HG03520 (cell line): ENCODE results near the gene SNX10.

Experiments used
- ATAC-seq: cut with Tn5 transposase; IDR thresholded peaks from one replicate; pipeline ENCODE4 v1.9.1; 2021; ENCODE audit warnings: mild to moderate bottlenecking, moderate library complexity; ENCODE audit not compliant: unreplicated experiment

SNX10 gene

DNA sequence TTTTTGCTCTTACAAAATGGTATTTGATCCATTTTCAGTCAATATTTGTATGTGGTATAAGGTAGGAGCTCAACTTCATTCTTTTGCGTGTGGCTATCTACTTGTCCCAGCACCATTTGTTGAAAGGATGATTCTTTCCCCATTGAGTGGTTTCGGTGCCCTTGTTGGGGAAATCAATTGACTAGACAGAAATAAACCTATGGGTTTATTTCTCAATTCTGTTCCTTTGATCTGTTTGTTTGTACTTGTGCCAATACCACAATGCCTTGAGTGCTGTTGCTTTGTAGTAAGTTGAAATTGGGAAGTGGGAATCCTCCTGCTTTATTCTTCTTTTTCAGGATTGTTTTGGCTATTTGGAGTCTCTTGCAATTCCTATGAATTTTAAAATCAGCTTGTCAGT is 41.0 kb downstream of the SNX10 start:
- no peak for ATAC-seq

DNA sequence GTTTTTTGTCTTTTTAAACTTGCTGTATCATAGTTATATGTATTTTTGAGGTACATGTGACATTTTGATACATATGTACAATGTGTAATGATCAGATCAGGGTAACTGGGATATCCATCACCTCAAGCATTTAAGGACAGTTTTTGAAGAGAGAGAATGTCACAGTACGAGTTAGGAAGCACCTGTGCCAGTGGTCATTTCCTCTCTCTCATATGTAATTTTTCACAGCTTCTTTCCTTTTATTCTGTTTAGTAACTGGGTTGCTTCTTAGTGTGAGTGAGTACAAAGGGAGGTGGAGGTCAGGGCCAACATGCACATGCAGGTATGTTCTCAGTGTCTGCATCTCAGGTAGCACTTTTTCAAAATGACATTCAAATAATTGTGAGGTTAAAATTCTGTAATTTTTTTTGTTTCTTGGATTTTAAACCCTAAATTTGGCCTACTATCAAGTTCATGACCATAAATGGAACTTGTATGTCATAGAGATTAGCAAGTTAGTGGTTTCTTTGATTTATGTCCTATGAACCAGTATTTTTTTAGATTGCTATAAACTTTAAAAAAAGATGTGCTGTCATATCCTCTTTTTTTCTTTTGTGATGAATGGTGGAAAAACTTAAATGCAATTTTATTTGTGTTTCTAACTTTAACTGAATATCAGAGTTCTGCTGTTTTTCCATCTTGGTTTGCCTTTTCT is 42.7 kb downstream of the SNX10 start:
- no peak for ATAC-seq

DNA sequence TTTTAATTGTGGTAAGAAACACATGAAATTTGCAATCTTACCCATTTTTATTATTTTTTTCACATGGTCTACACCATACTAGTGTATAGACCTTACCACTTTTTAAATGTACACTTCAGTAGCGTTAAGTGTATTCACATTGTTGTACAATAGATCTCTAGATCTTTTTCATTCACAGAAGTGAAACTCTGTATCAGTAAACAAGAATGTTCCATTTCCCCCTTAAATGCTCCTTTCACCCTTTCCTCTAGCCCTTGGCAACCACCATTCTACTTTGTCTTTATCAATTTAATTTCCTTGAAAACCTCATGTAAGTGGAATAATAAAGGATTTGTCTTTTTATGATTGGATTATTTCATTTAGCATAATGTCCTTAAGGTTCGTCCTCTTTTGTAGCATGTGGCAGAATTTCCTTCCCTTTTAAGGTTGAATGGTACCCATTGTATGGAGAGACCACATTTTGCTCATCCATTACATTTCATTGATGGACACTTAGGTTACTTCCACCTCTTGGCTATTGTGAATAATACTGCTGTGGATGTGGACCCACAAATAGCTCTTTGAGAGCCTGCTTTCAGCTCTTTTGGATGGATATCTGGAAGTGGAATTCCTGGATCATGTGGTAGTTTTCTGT is 45.7 kb downstream of the SNX10 start:
- ATAC-seq, result no peak

DNA sequence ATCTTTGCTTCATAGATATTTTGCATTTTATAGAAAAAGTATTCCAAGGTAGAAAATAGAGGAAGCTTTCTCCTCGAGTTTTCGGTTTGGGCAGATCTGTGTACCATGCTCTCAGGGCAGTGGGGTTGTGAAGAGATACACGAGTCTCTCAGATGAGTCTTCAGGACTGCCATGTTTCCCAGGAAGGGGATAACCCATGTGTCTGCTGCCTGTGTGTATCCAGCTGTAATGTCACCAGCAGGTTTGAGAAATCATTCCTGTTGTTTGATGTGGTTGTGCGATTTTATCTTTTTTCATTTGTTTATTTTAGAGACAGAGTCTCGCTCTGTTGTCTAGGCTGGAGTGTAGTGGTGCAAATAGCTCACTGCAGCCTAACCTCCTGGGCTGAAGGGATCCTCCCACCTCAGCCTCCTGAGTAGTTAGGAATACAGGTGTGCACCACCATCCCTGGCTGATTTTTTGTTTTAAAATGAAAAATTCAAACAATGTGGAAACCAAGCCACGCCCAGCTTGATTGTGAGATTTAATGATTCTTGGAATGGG is 48.9 kb downstream of the SNX10 start:
- ATAC-seq, result no peak

DNA sequence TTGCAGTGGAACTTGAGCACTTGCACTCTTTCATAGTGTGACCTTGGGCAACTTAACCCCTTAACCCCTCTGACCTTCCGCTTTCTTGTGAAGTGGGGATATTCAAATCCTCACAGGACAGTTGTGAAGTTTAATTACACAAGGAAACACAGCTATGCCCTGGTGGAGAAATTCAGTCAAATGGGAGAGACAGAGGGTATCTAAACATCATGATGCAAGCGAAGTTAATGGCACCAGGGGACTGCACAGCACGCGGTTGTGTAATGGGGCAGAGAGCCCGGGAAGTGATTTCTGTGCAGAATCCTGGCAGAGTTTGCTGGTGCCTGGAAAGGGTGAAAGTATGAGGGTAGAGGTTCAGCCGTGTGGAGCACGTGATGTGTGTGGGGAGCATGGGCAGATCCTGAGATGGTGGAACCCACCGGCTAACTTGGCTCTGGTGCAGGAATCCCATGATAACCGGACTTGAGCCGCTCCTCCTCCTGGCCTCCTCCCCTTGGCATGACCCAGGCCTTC is 51.7 kb downstream of the SNX10 start:
- no peak for ATAC-seq

DNA sequence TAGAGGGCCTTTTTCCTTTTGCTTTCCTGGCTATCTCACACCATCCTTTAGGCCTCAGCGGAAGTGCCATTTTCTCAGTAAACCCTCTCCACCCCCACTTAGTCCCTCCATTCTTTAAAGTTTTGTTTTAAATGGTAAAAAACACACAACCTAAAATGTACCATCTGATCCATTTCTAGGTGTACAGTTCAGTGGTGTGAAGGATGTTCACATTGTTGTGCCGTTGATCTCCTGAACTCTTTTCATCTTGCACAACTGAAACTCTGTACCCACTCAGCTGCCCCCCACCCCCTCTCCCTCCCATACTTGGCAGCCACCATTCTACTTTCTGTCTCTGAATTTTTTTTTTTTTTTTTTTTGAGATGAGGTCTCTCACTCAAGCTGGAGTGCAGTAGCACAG is 52.2 kb downstream of the SNX10 start:
- ATAC-seq, result no peak

DNA sequence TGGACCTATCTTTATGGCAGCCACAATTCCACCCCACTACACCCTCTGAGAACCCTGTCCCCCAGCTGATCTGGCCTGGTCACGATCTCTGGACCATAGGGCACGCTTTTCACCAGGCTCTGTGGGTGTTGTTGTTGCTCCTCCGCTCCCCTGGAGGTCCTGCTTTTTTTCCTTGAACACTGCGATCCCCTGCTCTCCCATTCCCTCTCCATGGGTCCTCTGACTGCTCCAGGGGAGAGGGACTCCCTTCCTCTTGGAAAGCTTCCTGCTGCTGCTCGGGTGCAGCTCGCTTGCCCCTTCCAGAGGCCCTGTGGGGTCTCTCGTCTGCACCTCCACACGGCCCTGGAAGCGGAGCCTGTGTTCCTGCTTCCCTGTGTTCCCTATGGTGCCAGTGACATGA is 53.5 kb downstream of the SNX10 start:
- no peak for ATAC-seq

DNA sequence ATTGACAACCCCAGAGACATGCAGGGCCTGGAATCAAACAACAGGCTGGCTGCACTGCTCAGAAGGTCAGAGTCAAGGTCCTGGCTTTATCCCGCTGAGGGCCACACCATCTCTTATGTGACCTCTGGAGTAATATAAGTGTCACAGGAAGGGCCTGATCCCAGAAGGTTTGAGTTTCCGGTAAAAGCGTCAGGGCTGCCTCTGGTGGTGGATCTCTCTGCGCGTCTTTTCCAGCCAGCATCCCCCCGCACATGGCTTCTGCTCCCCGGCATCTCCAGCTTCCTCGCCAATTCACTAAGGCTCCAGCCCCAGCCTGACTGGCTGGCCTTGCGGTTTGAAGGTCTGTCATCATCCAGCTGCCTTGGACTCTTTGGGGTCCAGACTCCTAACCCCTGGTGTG is 54.2 kb downstream of the SNX10 start:
- ATAC-seq, result no peak

DNA sequence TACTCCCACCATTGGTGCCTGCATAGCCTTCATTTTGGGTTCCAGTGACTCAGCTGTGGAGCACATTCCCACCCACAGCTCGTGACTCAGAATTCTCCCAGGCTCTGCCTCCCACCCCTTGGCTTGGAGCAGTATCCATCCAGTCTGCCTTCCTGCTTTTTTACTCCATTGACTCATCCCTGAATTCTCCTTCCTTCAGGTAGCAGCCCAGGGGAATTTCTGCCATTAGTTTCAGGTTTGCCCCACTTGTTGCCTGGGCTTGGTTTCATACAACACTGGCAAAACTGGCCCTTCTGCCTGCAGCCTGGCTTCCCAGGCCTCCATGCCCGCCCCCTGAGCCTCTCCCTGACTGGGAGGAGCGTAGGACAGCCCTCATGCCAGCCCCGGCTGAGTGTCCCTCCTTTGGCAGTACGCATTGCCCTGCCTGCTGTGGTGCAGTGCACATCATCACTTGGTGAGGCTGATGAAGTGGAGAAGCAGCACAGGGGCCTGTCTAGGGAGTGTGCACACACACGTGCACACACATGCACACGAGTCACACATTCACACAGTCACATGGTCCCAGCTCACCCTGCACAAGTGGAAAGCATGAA is 55.0 kb downstream of the SNX10 start:
- ATAC-seq, result no peak

DNA sequence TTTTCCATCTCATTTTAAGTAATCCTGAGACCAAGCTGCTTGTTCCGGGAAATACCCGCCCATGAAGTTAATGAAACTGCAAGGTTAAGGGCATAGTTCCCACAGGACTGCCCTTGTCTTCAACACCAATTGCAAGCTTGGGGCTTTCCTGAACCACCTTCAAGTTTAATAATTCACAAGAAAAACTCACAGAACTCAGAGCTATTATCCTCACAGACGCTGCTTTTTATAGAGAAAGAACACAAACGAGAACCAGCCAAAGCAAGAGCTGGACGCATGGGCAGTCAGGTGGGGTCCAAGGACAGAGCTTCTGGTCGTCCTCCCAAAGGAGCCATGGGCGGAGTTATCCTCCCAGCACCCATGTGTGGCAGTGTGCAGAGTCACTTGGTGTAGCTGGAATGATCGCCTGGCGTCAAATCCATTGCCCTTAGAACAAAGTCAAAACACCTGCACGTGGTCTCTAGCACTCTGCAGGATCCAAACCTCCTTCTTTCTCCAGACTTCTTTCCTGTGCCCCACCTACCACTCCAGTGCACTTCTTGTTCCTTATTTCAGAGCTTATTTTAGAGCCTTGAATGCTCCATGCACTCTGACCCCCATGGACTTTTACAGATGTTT is 56.7 kb downstream of the SNX10 start:
- ATAC-seq, result peak; percentile 66

DNA sequence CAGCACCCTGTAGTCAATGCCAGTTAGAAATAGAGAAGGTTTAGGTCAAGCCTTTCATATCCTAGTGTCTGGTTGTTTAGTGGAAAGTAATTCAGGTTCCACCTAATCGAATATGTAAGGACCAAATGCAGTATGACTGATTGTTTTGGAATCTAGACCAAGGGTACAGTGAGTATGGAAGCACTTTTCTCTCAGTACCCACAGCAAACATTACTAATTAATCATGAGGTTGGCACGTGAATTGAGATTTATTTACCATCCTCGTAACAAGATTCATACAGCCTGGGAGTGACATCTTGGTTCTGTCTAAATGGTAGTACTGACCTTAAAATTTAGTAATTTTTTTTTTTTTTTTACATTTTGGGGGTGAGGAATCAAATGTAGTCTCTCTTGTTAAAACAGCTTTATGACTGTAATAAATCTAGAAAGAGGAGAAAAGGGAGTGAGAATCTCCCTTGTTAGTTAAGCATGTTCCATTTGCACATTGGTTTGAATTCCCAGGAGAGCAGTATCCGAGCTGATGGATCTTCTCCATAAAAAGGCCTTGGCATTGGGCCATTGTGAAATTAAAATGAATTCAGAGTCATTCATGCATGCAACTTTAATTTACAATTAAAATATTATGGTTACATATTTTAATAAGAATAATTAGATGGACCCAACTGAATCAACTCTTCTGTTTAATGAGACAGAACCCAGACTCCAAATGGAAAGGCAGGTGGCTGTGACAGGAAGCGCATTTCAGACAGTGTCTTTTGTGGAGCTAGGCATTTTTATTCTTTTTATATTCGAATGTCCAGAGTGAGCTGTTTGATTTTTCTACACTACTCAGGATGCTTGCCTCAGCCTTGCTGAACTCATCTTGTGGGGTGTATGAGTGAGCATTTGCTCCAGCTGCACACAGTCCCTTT is 57.6 kb downstream of the SNX10 start:
- ATAC-seq, result no peak

DNA sequence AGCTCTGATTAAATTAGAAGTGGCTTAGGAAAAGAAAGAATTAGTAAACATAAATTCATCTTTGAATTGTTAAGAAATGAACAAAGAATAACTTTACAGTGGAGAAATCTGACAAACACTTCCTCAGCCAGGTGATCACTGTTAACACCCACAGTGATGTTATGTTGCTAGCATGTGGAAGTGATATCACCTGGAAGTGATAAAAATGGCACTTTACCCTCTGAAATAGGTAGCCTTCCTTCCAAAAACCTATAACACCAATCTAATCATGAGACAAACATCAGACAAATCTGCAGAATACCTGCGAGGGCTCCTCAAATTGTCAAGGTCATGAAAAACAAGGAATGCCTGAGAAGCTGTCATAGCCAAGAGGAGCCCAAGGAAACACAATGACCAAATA is 59.5 kb downstream of the SNX10 start:
- ATAC-seq, result no peak

DNA sequence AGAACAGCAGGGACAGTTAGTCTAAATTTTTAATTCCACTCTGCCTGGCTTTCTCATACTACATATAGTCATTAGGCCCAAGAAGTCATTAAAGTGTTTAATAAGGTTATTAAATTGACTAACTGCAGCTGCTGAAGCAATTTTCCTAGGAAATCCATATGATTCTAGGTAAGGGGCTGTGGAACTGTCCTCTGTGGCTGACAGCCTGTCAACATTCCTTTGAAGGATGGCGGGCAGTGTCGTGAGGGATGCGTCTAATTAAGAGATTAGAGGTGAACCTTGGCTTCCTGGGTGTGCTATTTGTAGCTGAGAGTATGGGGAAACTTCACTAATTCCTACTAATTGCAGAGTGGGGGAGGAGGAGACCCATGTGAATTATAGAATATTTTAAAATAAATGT is 64.6 kb downstream of the SNX10 start:
- ATAC-seq, result no peak

DNA sequence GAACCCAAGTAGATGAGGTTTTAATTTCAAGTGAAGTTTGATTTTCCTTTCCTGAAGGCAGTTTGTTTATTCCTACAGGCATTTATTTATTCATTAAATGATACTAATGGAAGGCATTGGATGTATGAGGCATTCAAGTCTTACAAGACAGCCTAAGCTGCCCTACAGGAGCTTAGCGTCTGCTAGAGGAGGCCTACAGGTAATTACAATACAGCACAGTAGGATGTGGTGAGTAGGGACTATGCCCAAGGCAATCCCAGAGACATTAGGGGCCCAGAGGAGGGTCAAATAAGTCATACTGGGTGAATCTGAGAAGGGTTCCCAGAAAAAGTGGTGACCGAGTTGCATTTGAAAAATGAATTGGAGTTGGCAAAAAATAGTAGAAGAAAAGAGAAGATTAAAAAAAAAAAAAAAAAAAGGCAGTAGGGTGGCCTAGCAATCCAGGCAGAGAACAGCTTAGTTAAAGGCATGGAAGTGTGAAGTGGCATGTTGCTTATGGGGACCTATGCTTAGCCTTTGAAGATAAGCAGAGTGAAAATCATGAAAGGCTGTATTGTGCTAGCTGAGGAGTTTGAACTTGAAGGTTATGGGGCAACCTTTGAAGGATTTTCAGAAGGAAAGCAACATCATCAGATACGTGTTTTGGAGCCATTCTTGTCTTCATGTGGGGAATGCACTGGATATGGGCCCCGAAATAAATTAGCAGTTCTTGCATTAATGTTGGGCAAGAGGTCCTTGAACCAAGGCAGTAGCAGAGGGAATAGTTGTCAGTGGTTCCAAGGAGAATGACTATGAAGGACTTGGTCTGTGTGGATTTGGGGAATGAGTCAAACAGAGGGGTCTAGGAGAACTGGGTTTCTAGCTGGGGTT is 65.5 kb downstream of the SNX10 start:
- ATAC-seq, result no peak

DNA sequence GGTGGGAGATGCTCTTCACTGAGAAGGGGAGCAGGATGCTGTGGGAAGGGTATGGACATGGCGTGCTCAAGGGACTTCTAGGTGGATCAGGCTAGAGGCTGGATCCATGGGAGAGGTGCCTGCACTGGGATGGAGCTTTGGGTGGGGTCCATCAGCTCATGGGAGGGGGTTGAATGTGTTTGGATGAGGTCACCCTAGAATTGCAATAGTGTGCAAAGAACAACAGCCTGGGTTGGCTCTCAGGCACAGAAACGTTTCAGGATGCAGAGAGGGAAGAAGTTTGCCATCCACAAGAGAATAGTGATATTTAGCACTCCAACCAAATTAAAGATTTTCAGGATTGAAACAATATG is 66.1 kb downstream of the SNX10 start:
- no peak for ATAC-seq

DNA sequence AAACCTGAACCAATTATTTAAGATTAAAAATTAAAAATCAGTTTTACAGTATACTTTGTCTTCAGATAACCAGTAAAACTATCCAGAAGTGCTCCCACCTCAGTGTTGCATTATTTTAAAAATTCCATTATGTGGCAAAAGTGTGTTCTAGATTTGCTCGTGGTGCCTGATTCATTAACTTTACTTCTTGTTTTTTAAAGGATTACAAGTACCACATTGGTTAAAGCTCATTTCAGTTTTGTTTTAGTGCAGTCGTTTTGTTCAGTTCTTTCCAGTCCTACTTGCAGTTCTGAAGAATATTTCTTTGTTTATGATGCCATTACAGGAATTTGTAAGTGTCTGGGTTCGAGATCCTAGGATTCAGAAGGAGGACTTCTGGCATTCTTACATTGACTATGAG is 69.0 kb downstream of the SNX10 start:
- ATAC-seq, result no peak

DNA sequence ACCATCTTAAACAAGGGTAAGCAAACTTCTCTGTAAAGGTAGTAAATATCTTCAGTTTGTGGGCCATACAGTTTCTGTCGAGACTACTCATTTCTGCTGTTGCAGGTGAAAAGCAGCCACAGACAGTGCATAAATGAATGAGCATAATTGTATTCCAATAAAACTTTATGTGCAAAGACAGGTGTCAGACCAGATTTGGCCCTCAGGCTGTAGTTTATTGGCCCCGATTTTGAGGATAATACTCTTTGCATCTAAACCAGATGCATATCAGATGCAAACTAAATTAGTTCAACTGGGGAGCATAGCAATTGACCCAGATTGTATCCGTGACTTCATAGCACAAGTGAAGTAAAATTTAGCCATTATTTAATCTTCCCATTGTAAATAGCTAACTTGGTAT is 70.0 kb downstream of the SNX10 start:
- ATAC-seq, result no peak

DNA sequence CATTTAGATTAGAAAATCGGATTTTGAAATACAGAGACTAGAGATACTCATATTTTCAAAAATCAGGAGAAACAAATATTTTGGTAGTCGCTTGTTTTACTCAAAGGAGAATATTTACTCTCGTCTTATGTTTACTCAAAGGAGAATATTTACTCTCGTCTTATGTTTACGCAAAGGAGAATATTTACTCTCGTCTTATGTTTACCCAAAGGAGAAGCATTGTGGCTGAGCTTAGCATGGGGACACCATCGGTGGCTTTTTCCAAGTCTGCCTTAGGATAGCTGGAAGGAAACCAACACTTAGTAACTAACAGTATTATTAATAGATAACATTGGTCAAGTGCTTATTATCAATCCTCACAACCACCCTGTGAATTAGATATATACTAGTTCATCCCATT is 71.8 kb downstream of the SNX10 start:
- no peak for ATAC-seq

DNA sequence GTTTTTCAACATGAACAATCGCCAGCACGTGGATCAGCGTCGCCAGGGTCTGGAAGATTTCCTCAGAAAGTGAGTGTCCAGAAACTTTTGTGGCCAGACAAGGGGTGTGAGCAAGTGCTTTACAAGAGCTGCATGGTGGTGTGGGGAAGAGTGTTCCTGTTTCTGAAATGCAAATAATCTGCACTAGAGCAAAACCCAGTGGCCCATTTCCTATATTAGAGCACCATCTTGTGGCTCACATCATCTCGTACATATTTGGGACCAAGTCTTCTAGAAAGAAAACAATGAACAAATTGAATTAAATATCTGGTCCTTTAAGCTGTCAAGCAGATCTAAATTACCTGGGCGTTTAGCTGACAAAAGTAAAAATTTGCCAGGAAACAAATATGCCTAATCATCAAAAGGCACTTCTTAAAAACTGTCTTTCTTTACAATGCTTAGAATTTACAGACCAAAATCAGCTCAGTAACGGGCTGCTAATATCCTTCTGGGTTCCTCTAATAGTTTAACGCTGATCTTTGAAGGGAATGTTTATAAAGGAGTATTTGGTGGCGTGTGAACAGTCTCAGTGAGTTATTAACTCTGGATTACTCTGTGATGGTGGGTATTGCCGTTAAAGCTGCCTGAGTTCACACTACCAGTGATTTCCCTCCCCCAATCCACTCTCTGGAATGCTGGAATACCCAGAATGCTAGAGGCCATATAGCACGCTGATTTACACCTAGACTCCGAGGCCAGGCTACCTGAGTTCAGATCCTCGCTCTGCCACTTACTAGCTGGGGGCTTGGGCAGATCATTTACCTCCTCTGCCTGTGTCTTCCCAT is 73.6 kb downstream of the SNX10 start:
- peak; percentile 68 for ATAC-seq
